ENCODE results near the gene APP.
"Not testable (repeated sequence)": the region's sequence is repeated elsewhere in the genome, so short reads cannot be mapped to it uniquely, and the experiment has no call there.

Gene APP

GRCh38 chr21:26112127-26112742, 58.3 kb downstream of the APP start:
- H3K27ac ChIP-seq, result no peak overlapping the region

GRCh38 chr21:26110715-26111114, 59.9 kb downstream of the APP start:
- no peak overlapping the region for H3K27ac ChIP-seq
- H3K4me3 ChIP-seq, result no peak overlapping the region

More at GRCh38 chr21:26112127-26112742, 58.3 kb downstream of the APP start:
- H3K4me3 ChIP-seq, result no peak overlapping the region

DNA sequence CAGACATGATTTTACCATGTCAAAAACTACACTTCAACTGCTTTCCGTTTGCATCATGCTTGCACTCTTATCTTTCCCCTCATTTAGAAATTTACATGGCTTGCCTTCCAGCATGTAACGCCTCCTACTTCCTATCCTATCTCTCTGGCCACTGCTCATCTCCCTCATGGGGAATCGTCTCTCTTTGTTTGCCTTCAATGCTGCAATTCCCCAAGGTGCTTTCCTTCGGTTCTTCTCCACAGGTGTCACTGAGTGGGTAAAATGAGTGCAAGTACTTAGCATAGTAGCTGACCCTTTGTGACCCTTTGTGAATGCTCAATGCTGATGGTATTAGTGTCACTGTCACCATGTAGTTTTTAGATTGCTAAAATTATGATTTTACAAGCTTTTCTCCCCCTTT, 63.1 kb downstream of the APP start:
- Histone ChIP-seq H3K27ac (no peak overlapping the region), H3K4me3 (no peak overlapping the region)

DNA sequence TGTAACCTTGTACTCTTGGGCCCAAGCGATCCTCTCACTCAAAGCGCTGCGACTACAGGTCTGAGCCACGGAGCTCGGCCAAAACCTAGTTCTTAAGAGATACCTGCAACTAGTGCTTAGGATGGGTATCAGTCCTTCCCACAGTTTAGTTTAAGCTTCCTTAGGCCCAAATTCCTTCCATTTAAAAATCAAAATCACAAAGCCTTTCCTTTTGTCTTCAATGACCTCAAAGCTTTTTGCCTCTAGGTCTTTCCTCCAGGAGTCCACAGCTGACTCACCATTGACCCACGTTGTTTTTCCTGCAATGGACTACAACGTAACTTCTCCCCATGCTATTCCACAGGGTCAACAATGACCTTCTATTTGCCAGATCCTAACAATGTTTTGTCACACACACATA, 64.0 kb downstream of the APP start:
- no peak overlapping the region for H3K27ac ChIP-seq
- H3K4me3 ChIP-seq, result no peak overlapping the region

- no peak overlapping the region for H3K27ac ChIP-seq
- H3K4me3 ChIP-seq, result no peak overlapping the region
Observed at GRCh38 chr21:26105819-26106218, 64.8 kb downstream of the APP start.

DNA sequence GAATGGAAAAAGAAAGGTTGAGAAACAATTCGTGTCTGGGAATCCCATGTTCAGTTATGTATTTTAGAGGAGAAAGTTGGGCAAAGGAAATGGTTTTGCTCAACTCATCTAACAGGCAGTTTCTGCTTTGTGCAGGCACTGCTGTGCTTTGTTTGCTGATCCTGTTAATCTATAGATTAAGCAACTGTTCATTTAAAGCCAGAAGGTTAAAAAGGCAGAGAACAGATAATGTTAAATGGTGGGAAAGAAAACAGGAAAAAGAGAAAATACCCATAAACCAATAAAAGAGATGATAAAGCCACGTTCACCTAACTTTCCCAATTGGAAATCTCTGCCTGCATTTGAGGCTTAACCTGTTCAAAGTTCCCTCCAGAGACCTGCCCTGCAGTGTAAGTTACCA, 70.0 kb downstream of the APP start:
- no peak overlapping the region for H3K4me3 ChIP-seq
- H3K27ac ChIP-seq, result no peak overlapping the region

- H3K4me3 ChIP-seq, result no peak overlapping the region
- H3K27ac ChIP-seq, result no peak overlapping the region
Observed at GRCh38 chr21:26099610-26100219, 70.9 kb downstream of the APP start.

- no peak overlapping the region for H3K27ac ChIP-seq
- no peak overlapping the region for H3K4me3 ChIP-seq
Observed at GRCh38 chr21:26098772-26099397, 71.7 kb downstream of the APP start.

DNA sequence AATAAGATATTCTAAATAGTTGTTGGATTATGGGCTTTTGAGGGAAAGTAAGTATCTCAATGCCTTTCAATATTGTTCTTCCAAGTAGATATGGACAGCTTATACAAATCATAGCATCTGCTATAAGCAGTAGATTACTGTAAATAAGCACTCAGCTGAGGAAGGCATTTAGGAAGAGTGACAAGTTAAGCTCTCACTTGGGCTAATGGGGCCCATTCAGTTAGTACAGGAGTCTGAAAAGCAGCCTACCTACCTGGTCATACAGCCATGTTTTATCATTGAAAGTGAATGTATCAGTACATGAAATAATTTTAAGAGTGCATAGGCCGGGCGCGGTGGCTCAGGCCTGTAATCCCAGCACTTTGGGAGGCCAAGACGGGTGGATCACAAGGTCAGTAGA, 73.1 kb downstream of the APP start:
- Histone ChIP-seq H3K27ac (no peak overlapping the region), H3K4me3 (no peak overlapping the region)

- no peak overlapping the region for H3K27ac ChIP-seq
Observed at GRCh38 chr21:26096494-26097371, 73.8 kb downstream of the APP start.

DNA sequence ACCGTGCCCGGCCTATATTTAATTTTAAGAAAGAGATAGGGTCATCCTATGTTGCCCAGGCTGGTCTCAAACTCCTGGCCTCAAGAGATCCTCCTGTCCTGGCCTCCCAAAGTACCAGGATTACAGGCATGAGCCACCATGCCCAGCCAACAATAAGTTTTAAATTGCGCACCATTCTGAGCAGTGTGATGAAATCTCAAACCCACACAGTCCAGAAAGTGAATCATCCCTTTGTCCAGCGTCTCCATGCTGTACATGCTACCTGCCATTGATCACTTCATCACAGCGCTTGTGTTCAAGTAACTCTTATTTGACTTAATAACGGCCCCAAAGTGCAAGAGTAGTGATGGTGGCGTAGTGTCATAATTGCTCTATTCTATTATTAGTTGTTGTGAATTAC, 75.4 kb downstream of the APP start:
- Histone ChIP-seq H3K4me3 (no peak overlapping the region), H3K27ac (no peak overlapping the region)

More at GRCh38 chr21:26096494-26097371, 73.8 kb downstream of the APP start:
- H3K4me3 ChIP-seq, result no peak overlapping the region

- H3K27ac ChIP-seq, result no peak overlapping the region
- H3K4me3 ChIP-seq, result no peak overlapping the region
Observed at GRCh38 chr21:26093122-26093521, 77.4 kb downstream of the APP start.

DNA sequence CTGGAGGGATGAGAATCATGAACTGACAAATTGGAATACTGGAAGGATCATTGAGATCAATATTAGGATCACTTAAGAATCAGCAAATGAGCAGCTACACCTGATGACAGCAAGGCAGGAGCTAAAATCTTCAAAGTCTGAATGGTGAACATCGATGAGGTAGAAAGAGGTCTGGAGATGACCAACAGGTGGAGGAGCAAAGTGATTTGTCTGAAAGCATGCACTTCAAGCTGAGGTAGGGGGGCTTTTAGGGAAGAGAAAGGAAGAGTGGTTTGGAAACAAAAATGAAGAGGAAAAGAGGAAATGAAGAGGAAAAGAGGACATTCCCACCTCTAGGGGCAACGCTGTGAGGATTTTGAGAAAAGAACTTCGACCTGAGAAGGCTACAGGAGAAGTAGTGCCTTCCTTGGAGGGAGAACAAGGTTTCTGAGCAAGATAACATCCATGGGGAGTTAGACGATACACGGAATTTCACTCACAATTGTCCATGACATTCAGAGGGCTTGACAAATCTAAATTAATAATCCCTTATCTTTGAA, 79.0 kb downstream of the APP start:
- H3K4me3 ChIP-seq, result no peak overlapping the region
- H3K27ac ChIP-seq, result no peak overlapping the region

- Histone ChIP-seq H3K27ac (no peak overlapping the region), H3K4me3 (no peak overlapping the region)
Observed at GRCh38 chr21:26089730-26090129, 80.8 kb downstream of the APP start.

GRCh38 chr21:26087223-26087918, 83.2 kb downstream of the APP start:
- Histone ChIP-seq H3K4me3 (no peak overlapping the region), H3K27ac (no peak overlapping the region)

DNA sequence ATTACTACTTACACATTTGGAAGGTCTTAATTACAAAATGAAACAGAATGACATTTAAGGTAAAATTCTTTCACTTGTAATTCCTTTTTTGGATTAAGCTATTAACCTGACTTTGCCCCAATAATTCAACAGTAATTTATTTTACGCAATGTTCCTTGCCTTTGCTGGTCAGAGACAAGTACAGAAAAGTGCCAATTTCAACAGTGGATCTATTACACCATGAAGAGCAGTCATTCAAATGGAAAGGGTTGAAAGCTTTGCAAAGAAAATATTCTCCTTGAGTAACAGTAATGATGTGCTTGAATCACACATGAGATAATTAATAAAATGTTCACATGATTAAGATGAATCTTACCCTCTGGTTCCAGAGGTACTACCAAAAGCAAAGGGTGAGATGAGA, 84.7 kb downstream of the APP start:
- Histone ChIP-seq H3K27ac (no peak overlapping the region), H3K4me3 (no peak overlapping the region)

- no peak overlapping the region for H3K27ac ChIP-seq
- no peak overlapping the region for H3K4me3 ChIP-seq
Observed at GRCh38 chr21:26085127-26085526, 85.4 kb downstream of the APP start.

DNA sequence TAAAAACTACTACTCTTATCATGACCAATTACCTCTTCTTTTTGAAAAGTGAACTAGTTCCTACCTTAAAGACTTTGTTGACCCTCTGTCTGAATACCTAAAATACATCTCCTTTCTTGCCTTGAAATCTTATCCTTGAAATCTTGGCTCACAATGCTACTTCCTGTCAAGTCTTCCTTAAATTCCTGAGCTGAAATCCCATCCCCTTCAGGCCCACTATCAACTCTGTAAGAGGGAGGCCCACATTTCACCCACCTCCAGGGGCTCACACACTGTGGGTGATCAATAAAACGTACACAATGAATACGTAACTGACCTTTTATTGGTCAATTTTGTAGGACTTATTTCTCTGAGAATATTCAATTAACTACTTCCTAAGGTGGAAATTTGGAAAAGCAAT, 88.0 kb downstream of the APP start:
- Histone ChIP-seq H3K27ac (no peak overlapping the region), H3K4me3 (no peak overlapping the region)

- H3K4me3 ChIP-seq, H3K27ac ChIP-seq: not testable (repeated sequence)
Observed at GRCh38 chr21:26081175-26081760, 89.3 kb downstream of the APP start.

Measured in skin epidermis (tissue), 12 donors.